HepG2 (cell line): Measurements from ENCODE around the gene EZH1. TPM values are rescaled to one million over a fixed set of nuclear protein-coding genes. Genes with fewer than 3 reads are reported as not detected.

Experiments used
- ATAC-seq: fragments of 200-7000 bp; cut with Tn5 transposase; 3 replicates; pipeline ENCODE4 v1.9.1; 2020; ENCODE audit warnings: mild to moderate bottlenecking, moderate library complexity
- BruUV-seq: library from RNA; stranded (reverse); fragments of 400-500 nt; replicated peaks from 2 replicates; lab custom pipeline; 2021; lab: Mats Ljungman, UMichigan
- CTCF ChIA-PET: fragments of 300-600 bp; formaldehyde crosslinking; extraction: SDS; loops from one replicate; lab custom pipeline; 2021; ENCODE audit warnings: low total read pairs, inconsistent platforms, low intra/inter-chr PET ratio; lab: Yijun Ruan, JAX
- POLR2A ChIA-PET: fragments of 350-600 bp; sonication (Branson Sonifier 250); formaldehyde crosslinking; loops from one replicate; lab custom pipeline; 2020; ENCODE audit warnings: antibody characterized with exemption, inconsistent platforms; lab: Yijun Ruan, JAX
- DNase-seq: peaks from one replicate; pipeline ENCODE4 v3.0.0-alpha.2; 2015; ENCODE audit warnings: low spot score
- FAIRE-seq: peaks from 3 replicates; lab custom pipeline; 2011; peaks lifted over from hg19 to GRCh38; lab: Jason Lieb, UNC
- H2AFZ ChIP-seq: one replicate; pipeline ENCODE4 v1.6.1; 2011; ENCODE audit warnings: low read length, inconsistent platforms
- H3K27ac ChIP-seq: fragments of 300-600 bp; 3 replicates; pipeline ENCODE4 v1.8.0; 2011; ENCODE audit warnings: mixed run types, mild to moderate bottlenecking, mixed read lengths, low read length, inconsistent platforms; ENCODE audit not compliant: insufficient read depth; ENCODE audit errors: extremely low read length
- H3K27me3 ChIP-seq, 2 experiments: fragments of 200-600 bp in 1 of 2; 2 replicates in 1 of 2; 3 replicates in 1 of 2; pipeline versions ENCODE4 v1.6.0 to v1.8.0; 2011; ENCODE audit warnings: low read length in 2 of 2, mild to moderate bottlenecking in 2 of 2, moderate library complexity in 2 of 2, inconsistent platforms in 1 of 2; ENCODE audit not compliant: insufficient read depth in 2 of 2, control insufficient read depth in 1 of 2
- H3K36me3 ChIP-seq, 2 experiments: fragments of 200-600 bp in 1 of 2; replicated peaks in 1 of 2; 2 replicates in 1 of 2; 3 replicates in 1 of 2; pipeline versions ENCODE4 v1.5.1 to v1.8.0; 2011; ENCODE audit warnings: low read length in 2 of 2, inconsistent platforms in 1 of 2; ENCODE audit not compliant: insufficient read depth in 2 of 2, control insufficient read depth in 1 of 2
- H3K4me1 ChIP-seq: 2 replicates; pipeline ENCODE4 v1.5.1; 2012; ENCODE audit warnings: low read length, inconsistent platforms; ENCODE audit not compliant: insufficient read depth
- H3K4me2 ChIP-seq: 2 replicates; pipeline ENCODE4 v1.6.0; 2011; ENCODE audit warnings: low read depth, low read length, inconsistent platforms
- H3K4me3 ChIP-seq, 3 experiments: fragments of 200-600 bp in 1 of 3; sonication (generic), shearing (Covaris generic) in 1 of 3; replicated peaks in 1 of 3; 2 replicates each; pipeline ENCODE4 v1.5.1; 2011 to 2016; ENCODE audit warnings: low read length in 3 of 3, inconsistent platforms in 2 of 3, low read depth in 2 of 3, mild to moderate bottlenecking in 2 of 3, control low read depth in 1 of 3, mixed read lengths in 1 of 3; ENCODE audit not compliant: insufficient read depth in 1 of 3
- H3K79me2 ChIP-seq: one replicate; pipeline ENCODE4 v1.6.1; 2011; ENCODE audit warnings: low read length, inconsistent platforms; ENCODE audit not compliant: insufficient read depth
- H3K9ac ChIP-seq: 2 replicates; pipeline ENCODE4 v1.6.0; 2011; ENCODE audit warnings: mild to moderate bottlenecking, low read depth, low read length, inconsistent platforms; ENCODE audit not compliant: insufficient read depth
- H3K9me3 ChIP-seq: 2 replicates; pipeline ENCODE4 v1.5.1; 2012; ENCODE audit warnings: mild to moderate bottlenecking, low read length
- H4K20me1 ChIP-seq: 2 replicates; pipeline ENCODE4 v1.6.0; 2011; ENCODE audit warnings: inconsistent platforms, mild to moderate bottlenecking, low read length, moderate library complexity; ENCODE audit not compliant: insufficient read depth
- ATF5 ChIP-seq: sonication (generic); formaldehyde crosslinking; IDR thresholded peaks from 2 replicates; pipeline ENCODE4 v1.4.0; 2020; ENCODE audit warnings: mild to moderate bottlenecking, low read depth, missing genetic modification reagents
- CEBPG ChIP-seq: IDR thresholded peaks from 2 replicates; pipeline ENCODE4 v1.6.1; 2016
- DMAP1 ChIP-seq: IDR thresholded peaks from 2 replicates; pipeline ENCODE4 v1.6.1; 2016
- FOXA3 ChIP-seq: IDR thresholded peaks from 2 replicates; pipeline ENCODE4 v1.6.1; 2016; ENCODE audit warnings: missing genetic modification reagents, missing compliant biosample characterization
- HDAC2 ChIP-seq: sonication (generic); formaldehyde crosslinking; IDR thresholded peaks from 2 replicates; pipeline ENCODE4 v1.4.0; 2020; ENCODE audit warnings: missing genetic modification reagents
- HIVEP1 ChIP-seq: sonication (generic); formaldehyde crosslinking; IDR thresholded peaks from 2 replicates; pipeline ENCODE4 v1.4.0; 2020; ENCODE audit warnings: mild to moderate bottlenecking, missing genetic modification reagents
- HNF4G ChIP-seq, 2 experiments: sonication (generic) in 1 of 2; formaldehyde crosslinking in 1 of 2; IDR thresholded peaks; 2 replicates each; pipeline versions ENCODE4 v1.4.0 to v1.6.1; 2011 to 2020; ENCODE audit warnings: borderline replicate concordance in 2 of 2, low read depth in 2 of 2, mild to moderate bottlenecking in 2 of 2, low read length in 1 of 2, missing genetic modification reagents in 1 of 2, moderate library complexity in 1 of 2
- MATR3 ChIP-seq: sonication (generic); formaldehyde crosslinking; IDR thresholded peaks from 2 replicates; pipeline ENCODE4 v1.4.0; 2020; ENCODE audit warnings: missing genetic modification reagents
- MED8 ChIP-seq: sonication (generic); formaldehyde crosslinking; IDR thresholded peaks from 2 replicates; pipeline ENCODE4 v1.8.1; 2023; ENCODE audit warnings: mild to moderate bottlenecking, missing genetic modification reagents; ENCODE audit not compliant: insufficient replicate concordance
- SAFB2 ChIP-seq: sonication (generic); formaldehyde crosslinking; IDR thresholded peaks from 2 replicates; pipeline ENCODE4 v1.5.1; 2020; ENCODE audit warnings: missing genetic modification reagents, low read depth, mild to moderate bottlenecking, borderline replicate concordance
- TBP ChIP-seq: sonication (generic); formaldehyde crosslinking; IDR thresholded peaks from 2 replicates; pipeline ENCODE4 v1.5.0; 2020; ENCODE audit warnings: missing genetic modification reagents
- ZBTB14 ChIP-seq: sonication (generic); formaldehyde crosslinking; IDR thresholded peaks from 2 replicates; pipeline ENCODE4 v1.4.0; 2020; ENCODE audit warnings: missing genetic modification reagents
- ZKSCAN5 ChIP-seq: sonication (generic); formaldehyde crosslinking; IDR thresholded peaks from 2 replicates; pipeline ENCODE4 v1.5.1; 2020; ENCODE audit warnings: mild to moderate bottlenecking, missing genetic modification reagents
- ZNF441 ChIP-seq: sonication (generic); formaldehyde crosslinking; IDR thresholded peaks from 2 replicates; pipeline ENCODE4 v1.7.0; 2021; ENCODE audit warnings: missing genetic modification reagents, borderline replicate concordance
- ZNF556 ChIP-seq: sonication (generic); formaldehyde crosslinking; IDR thresholded peaks from 2 replicates; pipeline ENCODE4 v1.4.0; 2020; ENCODE audit warnings: mild to moderate bottlenecking, missing genetic modification reagents, borderline replicate concordance
- WGBS: methylation state at CpG from one replicate; pipeline ENCODE4 v1.1.6; 2017; ENCODE audit warnings: low lambda C conversion rate; 5-methylcytosine and 5-hydroxymethylcytosine counted together
- in situ Hi-C: cut with HindIII; loops from 2 replicates; pipeline ENCODE4 v1.10.0; 2017; ENCODE audit warnings: low pct_unique_long_range_greater_than_20kb; ENCODE audit not compliant: extremely low pct_ligation_motif_present
- intact Hi-C: fragments of 100-400 bp; cut with micrococcal nuclease; formaldehyde crosslinking; loops from one replicate; pipeline ENCODE4 v1.10.0; 2022; ENCODE audit not compliant: unreplicated experiment
- polyA plus RNA-seq, 8 experiments: library from polyadenylated mRNA; depleted of rRNA in 3 of 8; stranded (reverse) in 7 of 8; unstranded in 1 of 8; fragments of >200 nt; fragmentation: Illumina TruSeq in 4 of 8; extraction: Trizol in 4 of 8; gene quantifications; 2 replicates each; pipeline versions ENCODE4 v1.2.1 to v1.2.3, GENCODE V29; 2011 to 2016; ENCODE audit warnings: low read depth in 4 of 8, missing spikeins in 1 of 8, mixed read lengths in 1 of 8; ENCODE audit not compliant: insufficient read depth in 1 of 8
- total RNA-seq, 5 experiments: library from RNA; depleted of rRNA; stranded (reverse); fragments of >200 nt; fragmentation: Illumina TruSeq; extraction: Trizol; gene quantifications; 2 replicates each; pipeline ENCODE4 v1.2.3, GENCODE V29; 2016; ENCODE audit warnings: low read depth in 1 of 5
- TF ChIP-seq, protein P1 (sequence below): sonication (generic); formaldehyde crosslinking; IDR thresholded peaks from 2 replicates; pipeline ENCODE4 v1.8.0; 2022; ENCODE audit warnings: mild to moderate bottlenecking, missing genetic modification reagents, borderline replicate concordance
- TF ChIP-seq, protein P2 (sequence below): sonication (generic); formaldehyde crosslinking; IDR thresholded peaks from 2 replicates; pipeline ENCODE4 v1.4.0; 2020; ENCODE audit warnings: missing genetic modification reagents, borderline replicate concordance

The EZH1 gene
- total and polyA plus RNA-seq, 2 of the 13 experiments (the other 11 are each of a cell fraction or from before 2014, with no cell fraction given) = 11.6 to 24.0 TPM

GRCh38 chr17:42751628-42752027 lies 6.8 kb upstream of the EZH1 start:
- Histone ChIP-seq H3K27ac (no peak overlapping the region), H3K4me1 (peaks cover 40% of the 10 kb centered on the region), H3K4me2 (no peak overlapping the region), H3K36me3 (no peaks in the 10 kb centered on the region), H3K4me3 (no peak overlapping the region), H3K9me3 (no peaks in the 10 kb centered on the region), H3K79me2 (no peaks in the 10 kb centered on the region), H3K9ac (no peak overlapping the region), H3K27me3 (no peaks in the 10 kb centered on the region), H2AFZ (no peak overlapping the region), H4K20me1 (no peaks in the 10 kb centered on the region)
- BruUV-seq = no TSS peak
- no peak for TF ChIP-seq ZKSCAN5 (CRISPR knock-in tag)
- no peak for TF ChIP-seq MED8
- TF ChIP-seq ZBTB14 = no peak
- TF ChIP-seq HDAC2 (CRISPR knock-in tag) = no peak
- TF ChIP-seq ZNF556 (CRISPR knock-in tag) = no peak
- TF ChIP-seq TBP (CRISPR knock-in tag) = no peak
- TF ChIP-seq HNF4G (IDR thresholded peaks at IDR 0.05; ENCODE audit: borderline replicate concordance, low read depth, low read length) = no peak
- no peak for TF ChIP-seq HNF4G (CRISPR knock-in tag; IDR thresholded peaks at IDR 0.05; ENCODE audit: borderline replicate concordance, low read depth)
- TF ChIP-seq, protein P1, sequence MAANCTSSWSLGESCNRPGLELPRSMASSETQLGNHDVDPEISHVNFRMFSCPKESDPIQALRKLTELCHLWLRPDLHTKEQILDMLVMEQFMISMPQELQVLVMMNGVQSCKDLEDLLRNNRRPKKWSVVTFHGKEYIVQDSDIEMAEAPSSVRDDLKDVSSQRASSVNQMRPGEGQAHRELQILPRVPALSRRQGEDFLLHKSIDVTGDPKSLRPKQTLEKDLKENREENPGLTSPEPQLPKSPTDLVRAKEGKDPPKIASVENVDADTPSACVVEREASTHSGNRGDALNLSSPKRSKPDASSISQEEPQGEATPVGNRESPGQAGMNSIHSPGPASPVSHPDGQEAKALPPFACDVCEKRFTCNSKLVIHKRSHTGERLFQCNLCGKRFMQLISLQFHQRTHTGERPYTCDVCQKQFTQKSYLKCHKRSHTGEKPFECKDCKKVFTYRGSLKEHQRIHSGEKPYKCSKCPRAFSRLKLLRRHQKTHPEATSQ = no peak
- no peak for TF ChIP-seq ZNF441 (CRISPR knock-in tag)
- no peak for TF ChIP-seq SAFB2
- TF ChIP-seq HIVEP1 (CRISPR knock-in tag) = no peak
- TF ChIP-seq CEBPG (CRISPR knock-in tag) = no peak
- no peak for TF ChIP-seq ATF5
- TF ChIP-seq FOXA3 (CRISPR knock-in tag) = no peak
- TF ChIP-seq MATR3 (CRISPR knock-in tag) = no peak
- TF ChIP-seq, protein P2, sequence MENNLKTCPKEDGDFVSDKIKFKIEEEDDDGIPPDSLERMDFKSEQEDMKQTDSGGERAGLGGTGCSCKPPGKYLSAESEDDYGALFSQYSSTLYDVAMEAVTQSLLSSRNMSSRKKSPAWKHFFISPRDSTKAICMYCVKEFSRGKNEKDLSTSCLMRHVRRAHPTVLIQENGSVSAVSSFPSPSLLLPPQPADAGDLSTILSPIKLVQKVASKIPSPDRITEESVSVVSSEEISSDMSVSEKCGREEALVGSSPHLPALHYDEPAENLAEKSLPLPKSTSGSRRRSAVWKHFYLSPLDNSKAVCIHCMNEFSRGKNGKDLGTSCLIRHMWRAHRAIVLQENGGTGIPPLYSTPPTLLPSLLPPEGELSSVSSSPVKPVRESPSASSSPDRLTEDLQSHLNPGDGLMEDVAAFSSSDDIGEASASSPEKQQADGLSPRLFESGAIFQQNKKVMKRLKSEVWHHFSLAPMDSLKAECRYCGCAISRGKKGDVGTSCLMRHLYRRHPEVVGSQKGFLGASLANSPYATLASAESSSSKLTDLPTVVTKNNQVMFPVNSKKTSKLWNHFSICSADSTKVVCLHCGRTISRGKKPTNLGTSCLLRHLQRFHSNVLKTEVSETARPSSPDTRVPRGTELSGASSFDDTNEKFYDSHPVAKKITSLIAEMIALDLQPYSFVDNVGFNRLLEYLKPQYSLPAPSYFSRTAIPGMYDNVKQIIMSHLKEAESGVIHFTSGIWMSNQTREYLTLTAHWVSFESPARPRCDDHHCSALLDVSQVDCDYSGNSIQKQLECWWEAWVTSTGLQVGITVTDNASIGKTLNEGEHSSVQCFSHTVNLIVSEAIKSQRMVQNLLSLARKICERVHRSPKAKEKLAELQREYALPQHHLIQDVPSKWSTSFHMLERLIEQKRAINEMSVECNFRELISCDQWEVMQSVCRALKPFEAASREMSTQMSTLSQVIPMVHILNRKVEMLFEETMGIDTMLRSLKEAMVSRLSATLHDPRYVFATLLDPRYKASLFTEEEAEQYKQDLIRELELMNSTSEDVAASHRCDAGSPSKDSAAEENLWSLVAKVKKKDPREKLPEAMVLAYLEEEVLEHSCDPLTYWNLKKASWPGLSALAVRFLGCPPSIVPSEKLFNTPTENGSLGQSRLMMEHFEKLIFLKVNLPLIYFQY = no peak
- TF ChIP-seq DMAP1 = no peak
- ATAC-seq = no peak
- POLR2A ChIA-PET = no interaction called here
- no peak for FAIRE-seq
- no peak for DNase-seq
- 70% methylated on average over 7 of the region's 7 CpGs for WGBS
- intact Hi-C loops = no loop called here
- in situ Hi-C loops = no loop called here
- CTCF ChIA-PET = no interaction called here
